IgD-negative memory B cell (primary cell): ENCODE data around the gene BORCS6. TPM values are rescaled to one million over a fixed set of nuclear protein-coding genes. Genes with fewer than 3 reads are reported as not detected.

Experiments
- H3K27ac Mint-ChIP-seq, 3 donors: one replicate each; pipeline ENCODE4 v1.8.0; 2020 to 2022; ENCODE audit warnings: mild to moderate bottlenecking in 3 of 3, mixed read lengths in 3 of 3, moderate library complexity in 1 of 3
- H3K27me3 Mint-ChIP-seq: one replicate; pipeline ENCODE4 v1.8.0; 2021; ENCODE audit warnings: mixed read lengths
- H3K36me3 Mint-ChIP-seq: one replicate; pipeline ENCODE4 v1.8.0; 2020; ENCODE audit warnings: mild to moderate bottlenecking, mixed read lengths
- H3K4me1 Mint-ChIP-seq, 3 donors: one replicate each; pipeline ENCODE4 v1.8.0; 2020 to 2022; ENCODE audit warnings: mixed read lengths in 3 of 3, mild to moderate bottlenecking in 1 of 3
- H3K4me3 Mint-ChIP-seq, 4 donors: one replicate each; pipeline ENCODE4 v1.8.0; 2020 to 2022; ENCODE audit warnings: mild to moderate bottlenecking in 4 of 4, mixed read lengths in 4 of 4, moderate library complexity in 3 of 4
- H3K9me3 Mint-ChIP-seq, 3 donors: one replicate each; pipeline ENCODE4 v1.8.0; 2020 to 2021; ENCODE audit warnings: mixed read lengths in 3 of 3, mild to moderate bottlenecking in 1 of 3
- polyA plus RNA-seq: library from polyadenylated mRNA; unstranded; fragments of 300-500 nt; fragmentation: Illumina TruSeq; gene quantifications from one replicate; pipeline ENCODE4 v1.2.3, GENCODE V29; 2021

The BORCS6 gene
- polyA plus RNA-seq, 1 donor from 2014 or later, result 30.0 TPM

DNA sequence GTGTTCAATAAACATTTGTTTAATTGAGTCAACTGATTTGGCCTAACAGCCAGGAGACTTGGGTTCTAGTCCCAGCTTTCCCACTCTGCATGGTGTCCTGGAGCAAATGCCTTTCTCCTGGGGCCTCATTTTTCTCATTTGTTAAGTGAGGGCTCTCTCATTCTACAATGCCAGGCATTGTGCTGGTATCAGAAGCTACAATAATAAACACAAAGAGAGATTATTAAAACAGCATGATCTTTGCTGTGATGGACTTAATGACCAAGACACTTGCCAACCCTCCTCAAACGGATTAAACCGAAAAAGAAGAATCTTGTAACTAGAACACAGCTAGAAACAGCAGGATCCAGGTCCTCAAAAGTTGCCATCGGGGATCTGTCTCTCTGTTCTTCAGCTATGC, 22.5 kb downstream of the BORCS6 start:
- H3K9me3 Mint-ChIP-seq, result no peaks in the 10 kb centered on the region
- H3K36me3 Mint-ChIP-seq, result no peaks in the 10 kb centered on the region
- peak overlapping the region in 1 of 3 donors; percentile 32 for H3K27ac Mint-ChIP-seq
- H3K4me1 Mint-ChIP-seq, result peaks cover 0 to 16% (median 14%) of the 10 kb centered on the region in 3 donors
- no peaks in the 10 kb centered on the region for H3K27me3 Mint-ChIP-seq
- H3K4me3 Mint-ChIP-seq, result no peak overlapping the region

DNA sequence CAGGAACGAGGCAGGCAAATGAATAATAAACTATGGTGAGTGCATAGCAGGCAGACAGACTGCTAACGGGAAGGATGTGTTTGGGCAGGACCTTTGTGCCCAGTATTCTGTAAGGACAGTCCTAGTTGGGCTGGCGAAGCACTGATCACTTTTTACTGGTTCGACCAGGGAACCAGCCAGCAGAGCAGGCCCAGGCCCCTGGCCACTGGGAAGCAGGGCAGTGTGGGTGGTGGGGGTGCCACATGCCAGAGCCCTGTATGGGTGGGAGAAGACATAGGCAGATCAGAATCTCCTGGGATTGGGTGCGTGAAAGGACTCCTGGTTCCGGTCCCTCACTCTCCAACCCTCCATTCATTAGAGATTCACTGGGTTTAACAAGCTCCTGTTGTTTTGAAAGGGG, 23.2 kb downstream of the BORCS6 start:
- H3K4me3 Mint-ChIP-seq, result no peak overlapping the region
- no peaks in the 10 kb centered on the region for H3K36me3 Mint-ChIP-seq
- H3K27me3 Mint-ChIP-seq, result no peaks in the 10 kb centered on the region
- peak overlapping the region in 1 of 3 donors; percentile 39 for H3K27ac Mint-ChIP-seq
- H3K9me3 Mint-ChIP-seq, result no peaks in the 10 kb centered on the region
- H3K4me1 Mint-ChIP-seq, result peaks cover 0 to 15% (median 14%) of the 10 kb centered on the region in 3 donors

DNA sequence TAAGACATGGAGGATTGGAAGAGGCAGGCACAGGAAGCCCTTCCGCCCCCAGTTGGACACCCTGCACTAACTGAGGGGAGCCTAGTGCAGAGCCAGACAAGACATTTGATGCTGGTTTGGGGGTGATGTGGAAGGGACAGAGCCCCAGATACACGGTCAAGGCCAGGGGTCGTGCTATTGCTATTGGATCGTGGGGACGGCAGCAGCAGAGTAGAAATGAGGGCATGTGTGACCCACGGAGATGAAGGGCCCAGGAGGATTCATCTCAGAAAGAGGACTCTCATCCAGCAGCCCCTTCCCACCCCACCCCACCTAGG, 25.2 kb downstream of the BORCS6 start:
- Mint-ChIP-seq H3K27ac (peak overlapping the region in 2 of 3 donors; percentile 91 to 95), H3K4me1 (peaks cover 0 to 29% (median 28%) of the 10 kb centered on the region in 3 donors), H3K4me3 (peak overlapping the region in 3 of 4 donors; percentile 21 to 77 (median 76)), H3K27me3 (no peaks in the 10 kb centered on the region), H3K36me3 (no peaks in the 10 kb centered on the region), H3K9me3 (no peaks in the 10 kb centered on the region)

DNA sequence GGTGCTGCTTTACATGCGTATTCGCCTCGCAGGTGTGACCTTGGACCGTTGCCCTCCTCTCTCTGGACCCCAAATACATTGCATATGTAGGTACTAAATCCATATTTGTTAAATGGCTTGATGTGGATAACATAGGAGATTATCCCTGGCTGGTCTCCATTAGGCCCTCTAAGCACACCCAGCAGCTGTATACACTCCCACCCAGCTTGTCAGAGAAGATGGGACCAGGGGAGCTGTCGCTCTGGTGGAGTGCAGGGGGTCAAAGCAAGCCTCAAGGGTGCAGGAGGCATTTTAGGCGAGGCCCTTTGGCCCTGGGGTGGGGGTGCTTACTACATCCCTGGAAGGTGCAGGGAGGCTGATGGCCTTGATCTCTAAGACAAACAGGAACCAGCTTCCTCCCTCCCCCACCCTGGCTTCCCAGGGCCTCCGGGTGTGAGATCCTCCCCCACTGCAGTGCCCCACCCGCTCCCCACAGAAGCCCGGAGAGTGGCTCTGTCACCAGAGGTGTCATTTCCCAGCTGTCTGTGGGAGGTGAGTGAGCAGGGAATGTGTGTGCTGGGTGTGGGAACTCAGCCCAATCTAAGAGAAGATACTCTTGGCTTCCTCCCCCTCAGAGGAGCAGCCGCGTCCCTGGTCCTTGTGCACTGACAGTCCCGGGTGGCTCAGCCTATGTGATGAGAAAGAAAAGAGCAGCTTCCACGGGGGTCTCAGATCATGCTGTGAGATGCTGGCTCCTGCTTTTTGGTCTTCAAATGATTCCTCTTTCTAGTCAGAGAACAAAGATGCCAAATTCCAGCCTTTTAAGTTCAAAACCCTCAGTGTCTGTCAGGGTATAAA, 25.8 kb downstream of the BORCS6 start:
- Mint-ChIP-seq H3K4me1 (peaks cover 0 to 32% (median 29%) of the 10 kb centered on the region in 3 donors), H3K9me3 (no peaks in the 10 kb centered on the region), H3K36me3 (no peaks in the 10 kb centered on the region), H3K27me3 (no peaks in the 10 kb centered on the region), H3K27ac (peak overlapping the region; percentile 91 to 95 (median 95)), H3K4me3 (peak overlapping the region; percentile 76 to 95 (median 86))

GRCh38 chr17:8162997-8163977, 26.7 kb downstream of the BORCS6 start:
- H3K9me3 Mint-ChIP-seq, result no peaks in the 10 kb centered on the region
- H3K27me3 Mint-ChIP-seq, result no peaks in the 10 kb centered on the region
- no peaks in the 10 kb centered on the region for H3K36me3 Mint-ChIP-seq
- H3K27ac Mint-ChIP-seq, result peak overlapping the region; percentile 92 to 95 (median 95)
- peaks cover 7 to 38% (median 36%) of the 10 kb centered on the region in 3 donors for H3K4me1 Mint-ChIP-seq
- H3K4me3 Mint-ChIP-seq, result peak overlapping the region; percentile 76 to 95 (median 86)

GRCh38 chr17:8162233-8162996, 27.6 kb downstream of the BORCS6 start, which contains the start of gene VAMP2:
TSS of gene VAMP2 (minus strand) at chr17:8162948. CDS start at chr17:8162879, 69 bp downstream.
- H3K4me3 Mint-ChIP-seq, result peak within 1 kb of the TSS; percentile 76 to 95 (median 88)
- H3K27me3 Mint-ChIP-seq, result no peaks in the 10 kb centered on the region
- H3K4me1 Mint-ChIP-seq, result peaks cover 7 to 40% (median 36%) of the 10 kb centered on the region in 3 donors
- no peaks in the 10 kb centered on the region for H3K9me3 Mint-ChIP-seq
- no peaks in the 10 kb centered on the region for H3K36me3 Mint-ChIP-seq
- peak within 1 kb of the TSS; percentile 92 to 95 (median 95) for H3K27ac Mint-ChIP-seq

DNA sequence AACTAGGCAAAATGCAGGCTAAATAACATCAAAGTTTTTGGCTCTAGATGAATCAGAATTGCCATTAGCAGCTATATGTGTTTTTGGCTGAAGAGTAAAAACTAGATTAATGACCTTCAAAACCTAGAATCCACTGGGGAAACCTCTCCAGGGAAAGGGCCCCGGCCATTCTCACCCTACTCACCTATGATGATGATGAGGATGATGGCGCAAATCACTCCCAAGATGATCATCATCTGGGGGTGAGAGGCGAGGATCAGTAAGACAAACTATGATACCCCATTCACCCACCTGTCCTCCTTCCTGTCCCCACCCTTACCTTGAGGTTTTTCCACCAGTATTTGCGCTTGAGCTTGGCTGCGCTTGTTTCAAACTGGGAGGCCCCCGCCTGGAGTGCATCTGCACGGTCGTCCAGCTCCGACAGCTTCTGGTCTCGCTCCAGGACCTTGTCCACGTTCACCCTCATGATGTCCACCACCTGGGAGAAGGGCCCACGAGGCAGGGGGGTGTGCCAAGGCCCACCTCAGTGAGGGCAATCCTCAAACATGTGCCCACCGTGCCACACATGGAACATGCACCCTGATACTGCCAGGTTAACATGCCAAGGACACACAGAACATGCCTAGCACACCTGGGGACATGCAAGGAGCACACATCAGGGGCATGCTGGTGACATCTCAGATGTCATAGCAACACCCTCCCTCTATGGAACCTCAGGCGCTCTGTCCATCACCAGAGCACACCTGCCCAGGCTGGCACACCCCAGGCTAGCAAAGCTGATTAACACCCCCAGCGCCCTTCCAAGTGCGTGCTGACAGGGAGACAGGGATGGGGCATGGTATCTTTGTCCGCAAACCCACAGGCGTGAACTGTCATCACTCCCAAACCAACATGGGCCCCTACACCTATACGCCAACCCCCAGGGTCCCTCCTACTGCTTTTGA, 28.4 kb downstream of the BORCS6 start:
- Mint-ChIP-seq H3K4me1 (peaks cover 7 to 40% (median 36%) of the 10 kb centered on the region in 3 donors), H3K9me3 (no peaks in the 10 kb centered on the region), H3K27me3 (no peaks in the 10 kb centered on the region), H3K27ac (peak overlapping the region; percentile 84 to 95 (median 92)), H3K4me3 (peak overlapping the region; percentile 76 to 94 (median 88)), H3K36me3 (no peaks in the 10 kb centered on the region)

DNA sequence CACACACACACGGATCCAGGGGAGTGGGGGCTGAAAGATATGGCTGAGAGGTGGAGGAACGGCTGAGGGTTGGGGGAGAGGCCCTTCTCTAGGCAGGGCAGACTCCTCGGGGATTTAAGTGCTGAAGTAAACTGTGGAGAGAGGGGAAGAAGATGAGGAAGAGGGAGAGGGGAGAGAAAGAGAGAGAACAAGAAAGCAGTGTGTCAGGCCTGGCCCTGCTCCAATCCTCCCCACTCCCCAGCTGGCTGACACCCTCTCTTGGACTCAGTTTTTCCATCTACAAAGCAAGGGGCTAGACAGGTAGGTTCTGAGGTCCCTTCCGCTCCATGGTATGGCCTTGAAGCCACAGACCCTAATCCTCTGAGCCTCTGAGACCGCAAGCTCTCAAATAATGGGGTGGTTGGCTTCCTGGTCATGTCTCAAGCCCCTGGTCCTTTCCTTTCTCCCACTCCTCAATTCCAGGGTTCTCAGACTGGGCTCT, 29.2 kb downstream of the BORCS6 start:
- H3K9me3 Mint-ChIP-seq, result no peaks in the 10 kb centered on the region
- peak overlapping the region; percentile 85 to 95 (median 92) for H3K27ac Mint-ChIP-seq
- no peaks in the 10 kb centered on the region for H3K36me3 Mint-ChIP-seq
- H3K4me1 Mint-ChIP-seq, result peaks cover 7 to 40% (median 36%) of the 10 kb centered on the region in 3 donors
- H3K27me3 Mint-ChIP-seq, result no peaks in the 10 kb centered on the region
- peak overlapping the region; percentile 76 to 94 (median 88) for H3K4me3 Mint-ChIP-seq

DNA sequence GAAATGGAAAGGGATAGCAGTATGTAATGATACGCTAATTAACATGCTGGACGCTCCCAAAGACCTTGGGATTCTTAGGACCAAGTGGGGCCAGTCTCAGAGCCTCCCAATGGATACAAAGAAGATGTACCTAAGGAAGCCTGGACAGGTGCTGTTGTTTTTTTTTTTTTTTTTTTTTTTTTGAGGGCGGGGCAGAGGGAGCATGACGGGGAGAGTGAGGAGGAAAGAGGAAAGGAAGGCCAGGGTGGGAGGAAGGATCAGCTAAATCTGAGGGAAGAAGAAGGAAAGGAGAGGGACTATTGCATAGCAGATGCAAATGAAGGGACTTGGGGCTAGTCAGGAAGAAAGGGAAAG, 29.8 kb downstream of the BORCS6 start:
- Mint-ChIP-seq H3K27ac (peak overlapping the region; percentile 46 to 85 (median 82)), H3K9me3 (no peaks in the 10 kb centered on the region), H3K4me3 (peak overlapping the region; percentile 60 to 94 (median 81)), H3K27me3 (no peaks in the 10 kb centered on the region), H3K4me1 (peaks cover 10 to 40% (median 40%) of the 10 kb centered on the region in 3 donors), H3K36me3 (no peaks in the 10 kb centered on the region)

GRCh38 chr17:8159459-8160223, 30.3 kb downstream of the BORCS6 start:
- no peaks in the 10 kb centered on the region for H3K9me3 Mint-ChIP-seq
- no peaks in the 10 kb centered on the region for H3K36me3 Mint-ChIP-seq
- peaks cover 14 to 41% (median 35%) of the 10 kb centered on the region in 3 donors for H3K4me1 Mint-ChIP-seq
- H3K27me3 Mint-ChIP-seq, result no peaks in the 10 kb centered on the region
- H3K4me3 Mint-ChIP-seq, result peak overlapping the region; percentile 60 to 86 (median 73)
- peak overlapping the region; percentile 82 to 96 (median 85) for H3K27ac Mint-ChIP-seq

- peak overlapping the region; percentile 63 to 86 (median 82) for H3K4me3 Mint-ChIP-seq
- H3K36me3 Mint-ChIP-seq, result peaks cover 2% of the 10 kb centered on the region
- no peaks in the 10 kb centered on the region for H3K9me3 Mint-ChIP-seq
- H3K4me1 Mint-ChIP-seq, result peaks cover 17 to 40% (median 35%) of the 10 kb centered on the region in 3 donors
- H3K27me3 Mint-ChIP-seq, result no peaks in the 10 kb centered on the region
- H3K27ac Mint-ChIP-seq, result peak overlapping the region; percentile 95 to 97 (median 96)
Observed at GRCh38 chr17:8159032-8159400, 31.0 kb downstream of the BORCS6 start.

- peak overlapping the region; percentile 95 to 97 (median 96) for H3K27ac Mint-ChIP-seq
- H3K4me3 Mint-ChIP-seq, result peak overlapping the region; percentile 63 to 86 (median 82)
- peaks cover 3% of the 10 kb centered on the region for H3K36me3 Mint-ChIP-seq
- no peaks in the 10 kb centered on the region for H3K9me3 Mint-ChIP-seq
- H3K4me1 Mint-ChIP-seq, result peaks cover 19 to 40% (median 35%) of the 10 kb centered on the region in 3 donors
- no peaks in the 10 kb centered on the region for H3K27me3 Mint-ChIP-seq
Observed at GRCh38 chr17:8158267-8159031, 31.5 kb downstream of the BORCS6 start.
